PC-9 (cell line): Measurements from ENCODE around the gene WNT4. TPM values are rescaled to one million over a fixed set of nuclear protein-coding genes. Genes with fewer than 3 reads are reported as not detected.

Experiments
- BruUV-seq: library from RNA; stranded (reverse); fragments of 400-500 nt; replicated peaks from 2 replicates; lab custom pipeline; 2021; lab: Mats Ljungman, UMichigan
- CTCF ChIA-PET: fragments of 300-600 bp; sonication (Branson Sonifier 250); formaldehyde crosslinking; loops from one replicate; lab custom pipeline; 2022; ENCODE audit warnings: antibody characterized with exemption; lab: Charles Lee
- POLR2A ChIA-PET: fragments of 300-600 bp; sonication (Branson Sonifier 250); formaldehyde crosslinking; loops from one replicate; lab custom pipeline; 2022; ENCODE audit warnings: antibody characterized with exemption; ENCODE audit not compliant: unreplicated experiment; lab: Charles Lee
- DNase-seq, 2 experiments: peaks; one replicate each; pipeline versions ENCODE4 v3.0.0 to v3.0.0-alpha.2; 2015 to 2022; ENCODE audit warnings: mixed read lengths in 1 of 2
- H2AFZ ChIP-seq: fragments of 200-600 bp; sonication (generic); 2 replicates; pipeline ENCODE4 v1.8.1; 2017; ENCODE audit warnings: antibody characterized with exemption
- H3F3A ChIP-seq: fragments of 200-600 bp; sonication (generic); 2 replicates; pipeline ENCODE4 v1.8.1; 2017; ENCODE audit warnings: antibody characterized with exemption, mild to moderate bottlenecking, low read depth; ENCODE audit not compliant: insufficient read depth
- H3K27ac ChIP-seq: fragments of 200-600 bp; sonication (generic); 2 replicates; pipeline ENCODE4 v1.6.1; 2016; ENCODE audit warnings: mixed run types
- H3K27me3 ChIP-seq: fragments of 200-600 bp; sonication (generic); 2 replicates; pipeline ENCODE4 v1.6.1; 2016; ENCODE audit warnings: low read depth, mixed run types; ENCODE audit not compliant: insufficient read depth
- H3K36me3 ChIP-seq: fragments of 200-600 bp; sonication (generic); 2 replicates; pipeline ENCODE4 v1.6.1; 2016; ENCODE audit warnings: low read depth, mixed run types
- H3K4me1 ChIP-seq: fragments of 200-600 bp; sonication (generic); replicated peaks from 2 replicates; pipeline ENCODE4 v1.6.1; 2016; ENCODE audit warnings: mixed run types; ENCODE audit not compliant: insufficient read depth
- H3K4me2 ChIP-seq: fragments of 200-600 bp; sonication (generic); 2 replicates; pipeline ENCODE4 v1.6.1; 2017; ENCODE audit warnings: mixed run types
- H3K4me3 ChIP-seq: fragments of 200-600 bp; sonication (generic); 2 replicates; pipeline ENCODE4 v1.6.1; 2016; ENCODE audit warnings: mixed run types
- H3K79me2 ChIP-seq: fragments of 200-600 bp; sonication (generic); 2 replicates; pipeline ENCODE4 v1.6.1; 2017; ENCODE audit warnings: low read depth, mixed run types
- H3K9me2 ChIP-seq: fragments of 200-600 bp; sonication (generic); 2 replicates; pipeline ENCODE4 v1.8.1; 2017; ENCODE audit warnings: mild to moderate bottlenecking; ENCODE audit not compliant: insufficient read depth
- H3K9me3 ChIP-seq: fragments of 200-600 bp; sonication (generic); 2 replicates; pipeline ENCODE4 v1.8.1; 2016; ENCODE audit warnings: low read depth; ENCODE audit not compliant: insufficient read depth
- H4K20me1 ChIP-seq: fragments of 200-600 bp; sonication (generic); 2 replicates; pipeline ENCODE4 v1.8.1; 2017; ENCODE audit not compliant: insufficient read depth
- CTCF ChIP-seq: fragments of 200-600 bp; sonication (generic); conservative IDR thresholded peaks from 2 replicates; pipeline ENCODE4 v1.6.1; 2017; ENCODE audit warnings: mixed run types, antibody characterized with exemption, mild to moderate bottlenecking, moderate library complexity
- EZH2 ChIP-seq: fragments of 200-600 bp; sonication (generic); IDR thresholded peaks from 2 replicates; pipeline ENCODE4 v1.8.0; 2017; ENCODE audit warnings: antibody characterized with exemption, low read depth
- intact Hi-C: fragments of 100-400 bp; cut with micrococcal nuclease; formaldehyde crosslinking; loops from one replicate; pipeline ENCODE4 v1.10.0; 2022; ENCODE audit not compliant: unreplicated experiment
- total RNA-seq: library from RNA; stranded (reverse); gene quantifications from 2 replicates; pipeline ENCODE4 v1.2.3, GENCODE V29; 2021

Gene WNT4
- total RNA-seq, 1 experiment from 2014 or later = 0.83 TPM

DNA sequence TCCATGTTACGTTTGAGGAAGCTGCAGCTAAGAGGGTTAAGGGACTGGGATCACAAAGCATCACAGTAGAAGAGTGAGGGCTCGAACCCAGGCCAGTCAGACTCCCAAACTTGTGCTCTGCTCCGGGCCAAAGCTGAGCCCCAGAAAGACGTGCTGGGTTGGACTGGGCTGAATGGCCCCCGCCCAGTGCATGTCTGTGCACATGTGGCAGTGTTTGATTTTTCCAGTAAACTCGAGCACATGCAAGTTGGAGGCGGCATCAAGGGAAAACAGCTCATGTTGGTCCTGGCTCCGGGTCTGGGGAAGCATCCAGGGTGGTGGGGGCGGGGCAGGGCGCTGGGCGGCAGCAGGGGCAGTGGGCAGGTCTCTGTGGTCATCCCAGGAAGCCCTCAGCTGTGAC is 39.8 kb upstream of the WNT4 start:
- TF ChIP-seq EZH2 = no peak
- no peak for TF ChIP-seq CTCF
- Histone ChIP-seq H3K4me2 (no peak overlapping the region), H3K79me2 (no peaks in the 10 kb centered on the region), H3K4me1 (no peaks in the 10 kb centered on the region), H3K27ac (no peak overlapping the region), H3K27me3 (no peaks in the 10 kb centered on the region), H2AFZ (no peak overlapping the region), H3K9me2 (no peaks in the 10 kb centered on the region), H3F3A (no peaks in the 10 kb centered on the region), H3K36me3 (no peaks in the 10 kb centered on the region), H3K4me3 (no peak overlapping the region), H3K9me3 (no peaks in the 10 kb centered on the region), H4K20me1 (no peaks in the 10 kb centered on the region)
- CTCF ChIA-PET = no interaction called here
- BruUV-seq = no TSS peak
- DNase-seq = no peak
- intact Hi-C loops = no loop called here
- POLR2A ChIA-PET = no interaction called here

DNA sequence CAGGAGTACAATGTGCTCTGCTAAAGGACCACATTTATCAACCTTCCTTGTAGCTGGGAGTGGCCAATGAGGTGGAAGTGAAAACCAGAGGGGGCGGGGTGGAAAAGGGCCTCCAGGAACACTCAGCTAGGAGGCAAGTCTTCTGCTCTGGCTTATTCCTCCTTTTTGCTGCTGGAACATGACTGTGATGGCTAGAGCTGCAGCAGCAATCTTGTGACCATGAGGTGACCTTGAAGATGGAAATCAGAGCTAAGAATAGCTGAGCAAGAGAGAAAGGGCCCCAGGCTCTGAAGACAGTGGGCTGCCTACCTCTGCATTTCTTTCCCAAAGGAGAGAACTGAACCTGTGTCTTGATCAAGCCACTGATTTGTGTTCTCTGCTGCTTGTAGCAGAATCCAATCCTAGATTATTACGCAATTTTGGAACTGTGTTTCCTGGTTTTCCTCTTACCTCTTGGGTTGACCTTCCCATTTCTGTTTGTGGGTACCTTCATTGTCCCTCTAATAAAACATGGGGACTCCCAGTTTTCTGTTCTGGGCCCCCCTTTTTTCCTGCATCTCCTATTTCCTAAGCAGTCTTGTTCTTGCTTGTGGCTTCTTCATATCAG is 36.4 kb upstream of the WNT4 start:
- Histone ChIP-seq H2AFZ (no peak overlapping the region), H3K27me3 (no peaks in the 10 kb centered on the region), H3K4me1 (no peaks in the 10 kb centered on the region), H3K79me2 (no peaks in the 10 kb centered on the region), H3K4me2 (no peak overlapping the region), H3K4me3 (no peak overlapping the region), H3K9me2 (no peaks in the 10 kb centered on the region), H3K36me3 (no peaks in the 10 kb centered on the region), H3K9me3 (no peaks in the 10 kb centered on the region), H3F3A (no peaks in the 10 kb centered on the region), H4K20me1 (no peaks in the 10 kb centered on the region), H3K27ac (no peak overlapping the region)
- DNase-seq = no peak
- TF ChIP-seq CTCF = no peak
- no peak for TF ChIP-seq EZH2
- no TSS peak for BruUV-seq
- intact Hi-C loops = no loop called here
- ChIA-PET POLR2A (no interaction called here), CTCF (no interaction called here)

GRCh38 chr1:22177354-22178003 is 34.6 kb upstream of the WNT4 start:
- Histone ChIP-seq H3K9me2 (no peaks in the 10 kb centered on the region), H3K36me3 (no peaks in the 10 kb centered on the region), H3K27me3 (no peaks in the 10 kb centered on the region), H3K79me2 (no peaks in the 10 kb centered on the region), H3F3A (no peaks in the 10 kb centered on the region), H3K27ac (no peak overlapping the region), H3K4me1 (no peaks in the 10 kb centered on the region), H2AFZ (no peak overlapping the region), H3K9me3 (no peaks in the 10 kb centered on the region), H3K4me2 (no peak overlapping the region), H4K20me1 (no peaks in the 10 kb centered on the region), H3K4me3 (no peak overlapping the region)
- CTCF ChIA-PET = no interaction called here
- intact Hi-C loops = no loop called here
- POLR2A ChIA-PET = no interaction called here
- no peak for DNase-seq
- BruUV-seq = no TSS peak
- TF ChIP-seq EZH2 = no peak
- TF ChIP-seq CTCF = no peak
